ENCODE measurements around the gene SRSF4.

DNA sequence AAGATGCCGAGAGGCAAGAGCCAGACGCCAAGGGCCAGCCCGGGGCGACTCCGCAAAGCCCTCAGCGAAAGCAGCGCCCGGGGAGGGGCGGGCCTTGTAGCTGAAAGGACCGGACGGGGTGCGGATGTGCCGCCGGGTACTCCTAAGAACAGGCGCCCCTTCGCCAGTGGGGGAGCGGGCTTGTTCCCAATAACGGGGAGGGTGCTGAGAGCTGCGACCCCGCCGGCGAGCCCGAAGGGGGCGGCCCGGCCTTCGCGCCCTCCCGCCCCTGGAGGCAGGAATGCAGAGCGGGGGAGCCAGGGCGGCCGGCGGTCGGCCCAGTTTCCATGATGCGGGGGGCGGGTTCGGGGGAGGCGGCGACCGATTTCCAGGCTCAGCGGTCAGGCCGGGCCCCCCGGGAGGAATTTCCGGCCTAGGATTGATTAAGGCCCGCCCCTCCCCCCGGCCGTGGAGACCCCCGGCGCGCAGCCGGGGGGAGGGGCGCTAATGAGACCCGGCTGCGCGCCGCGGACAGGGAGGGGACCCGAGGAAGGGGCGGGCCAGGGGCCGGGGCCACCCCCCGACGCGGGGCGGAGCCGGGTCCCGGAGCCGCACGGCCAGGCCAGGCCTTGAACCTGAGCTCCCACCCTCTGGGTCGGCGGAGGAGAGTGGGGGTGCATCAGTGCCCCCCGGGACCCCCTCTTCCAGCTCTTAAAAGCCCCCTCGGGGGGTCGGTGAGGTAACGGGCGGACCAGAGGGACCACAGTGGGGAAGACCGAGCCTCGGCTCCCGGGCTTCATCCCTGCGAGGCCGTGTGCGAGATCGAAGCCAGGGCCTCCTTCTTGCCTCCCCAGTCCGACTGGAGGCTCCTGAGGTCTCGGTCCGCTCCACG, 57.1 kb downstream of the SRSF4 start:
- TF ChIP-seq POLR2AphosphoS5 (IDR thresholded peaks at IDR 0.05; ENCODE audit: insufficient read depth, low read depth, low read length) (peak; percentile 23), POLR2A (IDR thresholded peaks at IDR 0.05; ENCODE audit: low read depth, low read length) (peak; percentile 26), MYC (IDR thresholded peaks at IDR 0.05; ENCODE audit: low read depth, low read length) (no peak), EZH2 (IDR thresholded peaks at IDR 0.05; ENCODE audit: borderline replicate concordance, low read depth, low read length, severe bottlenecking) (no peak), FOS (IDR thresholded peaks at IDR 0.05; ENCODE audit: borderline replicate concordance, insufficient read depth, low read length) (no peak), GATA2 (IDR thresholded peaks at IDR 0.05; ENCODE audit: insufficient read depth, insufficient read length, low read depth, low read length) (no peak)
- TF ChIP-seq, protein P1, sequence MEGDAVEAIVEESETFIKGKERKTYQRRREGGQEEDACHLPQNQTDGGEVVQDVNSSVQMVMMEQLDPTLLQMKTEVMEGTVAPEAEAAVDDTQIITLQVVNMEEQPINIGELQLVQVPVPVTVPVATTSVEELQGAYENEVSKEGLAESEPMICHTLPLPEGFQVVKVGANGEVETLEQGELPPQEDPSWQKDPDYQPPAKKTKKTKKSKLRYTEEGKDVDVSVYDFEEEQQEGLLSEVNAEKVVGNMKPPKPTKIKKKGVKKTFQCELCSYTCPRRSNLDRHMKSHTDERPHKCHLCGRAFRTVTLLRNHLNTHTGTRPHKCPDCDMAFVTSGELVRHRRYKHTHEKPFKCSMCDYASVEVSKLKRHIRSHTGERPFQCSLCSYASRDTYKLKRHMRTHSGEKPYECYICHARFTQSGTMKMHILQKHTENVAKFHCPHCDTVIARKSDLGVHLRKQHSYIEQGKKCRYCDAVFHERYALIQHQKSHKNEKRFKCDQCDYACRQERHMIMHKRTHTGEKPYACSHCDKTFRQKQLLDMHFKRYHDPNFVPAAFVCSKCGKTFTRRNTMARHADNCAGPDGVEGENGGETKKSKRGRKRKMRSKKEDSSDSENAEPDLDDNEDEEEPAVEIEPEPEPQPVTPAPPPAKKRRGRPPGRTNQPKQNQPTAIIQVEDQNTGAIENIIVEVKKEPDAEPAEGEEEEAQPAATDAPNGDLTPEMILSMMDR (IDR thresholded peaks at IDR 0.05; ENCODE audit: extremely low read depth in 1 of 2, insufficient read depth in 1 of 2, low read depth in 1 of 2, low read length in 2 of 2) = peak; percentile 55 to 72
- TF ChIP-seq, protein P2, sequence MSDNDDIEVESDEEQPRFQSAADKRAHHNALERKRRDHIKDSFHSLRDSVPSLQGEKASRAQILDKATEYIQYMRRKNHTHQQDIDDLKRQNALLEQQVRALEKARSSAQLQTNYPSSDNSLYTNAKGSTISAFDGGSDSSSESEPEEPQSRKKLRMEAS (IDR thresholded peaks at IDR 0.05; ENCODE audit: insufficient read depth, insufficient read length) = no peak
